LHCN-M2 (cell line): ENCODE data around the gene TPRG1L. TPM values are rescaled to one million over a fixed set of nuclear protein-coding genes. Genes with fewer than 3 reads are reported as not detected.

Experiments
- total RNA-seq: library from RNA; depleted of rRNA; stranded (reverse); fragments of >200 nt; gene quantifications from 2 replicates; pipeline ENCODE4 v1.2.3, GENCODE V29; 2014; rRNA removed

The TPRG1L gene
- total RNA-seq, 1 experiment from 2014 or later = 19.6 TPM

Other genes with a start within 250 kb of the TPRG1L start
- gene ARHGEF16, start 170.3 kb upstream of the TPRG1L start, total RNA-seq = not detected in 2 replicates
- 0.11 and 0.26 TPM in 2 replicates for gene MEGF6, start 13.5 kb upstream of the TPRG1L start, total RNA-seq
- 23.3 and 23.7 TPM in 2 replicates for gene WRAP73, start 25.1 kb downstream of the TPRG1L start, total RNA-seq
- gene TP73, start 27.5 kb downstream of the TPRG1L start, total RNA-seq = 2.4 and 2.6 TPM in 2 replicates
- not detected in 2 replicates for gene CCDC27, start 127.4 kb downstream of the TPRG1L start, total RNA-seq
- not detected in 2 replicates for gene SMIM1, start 147.7 kb downstream of the TPRG1L start, total RNA-seq
- gene LRRC47, start 171.5 kb downstream of the TPRG1L start, total RNA-seq = 33.7 and 44.1 TPM in 2 replicates
- 14.6 TPM in 2 replicates for gene CEP104, start 232.2 kb downstream of the TPRG1L start, total RNA-seq
- gene DFFB, start 232.5 kb downstream of the TPRG1L start, total RNA-seq = 6.6 and 7.2 TPM in 2 replicates